Neuronal stem cell (in vitro differentiated cells): ENCODE data around the gene LCAT.

Experiments used
- DNase-seq: peaks from one replicate; pipeline ENCODE4 v3.0.0-alpha.2; 2013; ENCODE audit warnings: low spot score
- H2AFZ ChIP-seq: one replicate; pipeline ENCODE4 v1.6.1; 2013; ENCODE audit warnings: mild to moderate bottlenecking, low read length, inconsistent platforms
- H2AK5ac ChIP-seq: 2 replicates; pipeline ENCODE4 v1.6.1; 2013; ENCODE audit warnings: low read depth, mild to moderate bottlenecking, inconsistent platforms, low read length, moderate library complexity, mixed read lengths
- H2BK120ac ChIP-seq: 2 replicates; pipeline ENCODE4 v1.6.1; 2013; ENCODE audit warnings: low read depth, mild to moderate bottlenecking, inconsistent platforms, low read length, moderate library complexity, mixed read lengths
- H2BK12ac ChIP-seq: one replicate; pipeline ENCODE4 v1.6.1; 2013; ENCODE audit warnings: low read length, inconsistent platforms
- H2BK15ac ChIP-seq: 2 replicates; pipeline ENCODE4 v1.6.1; 2013; ENCODE audit warnings: mild to moderate bottlenecking, low read length, inconsistent platforms, mixed read lengths
- H2BK5ac ChIP-seq: one replicate; pipeline ENCODE4 v1.6.1; 2013; ENCODE audit warnings: inconsistent platforms, mild to moderate bottlenecking, low read length, moderate library complexity
- H3K14ac ChIP-seq: one replicate; pipeline ENCODE4 v1.6.1; 2013; ENCODE audit warnings: low read length, inconsistent platforms
- H3K18ac ChIP-seq: 2 replicates; pipeline ENCODE4 v1.6.1; 2013; ENCODE audit warnings: low read length, inconsistent platforms
- H3K23ac ChIP-seq: 2 replicates; pipeline ENCODE4 v1.6.1; 2013; ENCODE audit warnings: low read depth, mild to moderate bottlenecking, mixed read lengths, low read length, inconsistent platforms; ENCODE audit not compliant: poor library complexity
- H3K27ac ChIP-seq: replicated peaks from 3 replicates; pipeline ENCODE4 v1.5.1; 2013; ENCODE audit warnings: low read length, inconsistent platforms
- H3K27me3 ChIP-seq, 3 experiments: 2 replicates each; pipeline ENCODE4 v1.6.1; 2013; ENCODE audit warnings: low read length in 3 of 3, mild to moderate bottlenecking in 2 of 3, inconsistent platforms in 1 of 3, low read depth in 1 of 3, mixed read lengths in 1 of 3, moderate library complexity in 1 of 3; ENCODE audit not compliant: control insufficient read depth in 3 of 3, insufficient read depth in 3 of 3
- H3K36me3 ChIP-seq, 2 donors: replicated peaks in 1 of 2; 2 replicates each; pipeline ENCODE4 v1.6.1; 2013; ENCODE audit warnings: low read length in 2 of 2; ENCODE audit not compliant: control insufficient read depth in 2 of 2, insufficient read depth in 2 of 2
- H3K4ac ChIP-seq: 2 replicates; pipeline ENCODE4 v1.6.1; 2013; ENCODE audit warnings: inconsistent platforms, mild to moderate bottlenecking, low read length, moderate library complexity
- H3K4me1 ChIP-seq, 2 donors: 1 replicate in 1 of 2; 2 replicates in 1 of 2; pipeline ENCODE4 v1.6.1; 2013; ENCODE audit warnings: low read length in 2 of 2, low read depth in 1 of 2; ENCODE audit not compliant: control insufficient read depth in 2 of 2, insufficient read depth in 1 of 2
- H3K4me2 ChIP-seq: one replicate; pipeline ENCODE4 v1.6.1; 2013; ENCODE audit warnings: mild to moderate bottlenecking, low read length, inconsistent platforms; ENCODE audit not compliant: insufficient read depth, poor library complexity, severe bottlenecking
- H3K4me3 ChIP-seq, 2 donors: 2 replicates each; pipeline ENCODE4 v1.5.1; 2013; ENCODE audit warnings: low read length in 2 of 2, mild to moderate bottlenecking in 2 of 2, inconsistent platforms in 1 of 2, moderate library complexity in 1 of 2
- H3K79me1 ChIP-seq: one replicate; pipeline ENCODE4 v1.6.1; 2013; ENCODE audit warnings: low read depth, mild to moderate bottlenecking, inconsistent platforms, low read length, moderate library complexity
- H3K9ac ChIP-seq: one replicate; pipeline ENCODE4 v1.6.1; 2013; ENCODE audit warnings: mild to moderate bottlenecking, low read depth, low read length, inconsistent platforms; ENCODE audit not compliant: poor library complexity
- H3K9me3 ChIP-seq, 2 donors: replicated peaks in 1 of 2; 2 replicates each; pipeline versions ENCODE3 to v1.6.1; 2013; ENCODE audit warnings: low read length in 2 of 2, mild to moderate bottlenecking in 2 of 2, inconsistent platforms in 1 of 2, low read depth in 1 of 2, mixed read lengths in 1 of 2, moderate library complexity in 1 of 2; ENCODE audit not compliant: control insufficient read depth in 2 of 2, insufficient read depth in 1 of 2
- H4K8ac ChIP-seq: one replicate; pipeline ENCODE4 v1.6.1; 2013; ENCODE audit warnings: low read depth, mild to moderate bottlenecking, inconsistent platforms, low read length, moderate library complexity
- H4K91ac ChIP-seq: one replicate; pipeline ENCODE4 v1.6.1; 2013; ENCODE audit warnings: low read length, low read depth, mild to moderate bottlenecking, inconsistent platforms; ENCODE audit not compliant: poor library complexity
- WGBS, 2 donors: extraction: QIAGEN DNeasy Blood & Tissue Kit; methylation state at CpG; one replicate each; pipeline ENCODE4 v1.1.7; 2013; ENCODE audit warnings: missing lambda C conversion rate in 2 of 2, mixed read lengths in 1 of 2; ENCODE audit not compliant: insufficient read length in 2 of 2, insufficient replicate concordance in 1 of 2; ENCODE audit errors: extremely low coverage in 2 of 2; 5-methylcytosine and 5-hydroxymethylcytosine counted together

The LCAT gene

DNA sequence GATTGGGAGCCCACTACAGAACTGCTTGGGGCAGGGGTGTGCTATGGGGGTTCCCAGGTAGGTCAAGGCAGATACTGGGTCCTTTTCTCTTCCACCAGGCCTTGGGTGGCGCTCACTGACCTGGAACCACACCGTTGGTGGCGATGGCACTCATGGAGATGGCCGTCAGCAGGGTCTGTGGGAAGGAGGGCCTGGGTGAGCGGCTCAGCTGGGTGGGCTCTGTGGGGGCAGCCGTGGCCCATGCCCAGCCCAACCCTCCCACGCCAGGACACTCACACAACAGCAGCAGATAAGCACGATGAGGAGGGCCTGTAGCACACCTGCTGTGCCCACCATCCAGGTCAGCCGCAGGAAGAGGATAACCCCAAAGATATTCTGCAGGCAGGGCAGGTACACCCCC is 13.7 kb upstream of the LCAT start:
- Histone ChIP-seq H4K91ac (no peak overlapping the region), H3K79me1 (peaks cover 15% of the 10 kb centered on the region), H4K8ac (no peak overlapping the region), H3K14ac (no peak overlapping the region), H2AK5ac (no peak overlapping the region), H2BK120ac (no peak overlapping the region), H3K27ac (no peak overlapping the region), H3K4me1 (no peaks in the 10 kb centered on the region), H3K4ac (peak overlapping the region; percentile 66), H2BK5ac (no peak overlapping the region), H3K27me3 (peaks cover 0 to 2% (median 0%) of the 10 kb centered on the region in 3 experiments), H3K4me3 (no peak overlapping the region), H2AFZ (no peak overlapping the region), H3K9ac (no peak overlapping the region), H3K23ac (peak overlapping the region; percentile 80), H3K9me3 (no peaks in the 10 kb centered on the region), H2BK15ac (no peak overlapping the region), H3K4me2 (no peak overlapping the region), H2BK12ac (no peak overlapping the region), H3K36me3 (peaks cover 62 to 74% of the 10 kb centered on the region in 2 donors), H3K18ac (no peak overlapping the region)
- WGBS, 2 donors, result no CpG with 5 or more reads among the region's 9 CpGs
- no peak for DNase-seq

GRCh38 chr16:67954421-67955196 is 10.7 kb upstream of the LCAT start:
- no peak overlapping the region for H2AK5ac ChIP-seq
- H4K8ac ChIP-seq, result no peak overlapping the region
- no peak overlapping the region for H3K14ac ChIP-seq
- peak overlapping the region; percentile 31 for H3K23ac ChIP-seq
- H3K4me2 ChIP-seq, result no peak overlapping the region
- no peak for DNase-seq
- peaks cover 13% of the 10 kb centered on the region for H3K79me1 ChIP-seq
- WGBS, 2 donors, result no CpG with 5 or more reads among the region's 10 CpGs
- H2BK12ac ChIP-seq, result no peak overlapping the region
- no peak overlapping the region for H3K9ac ChIP-seq
- H3K27ac ChIP-seq, result no peak overlapping the region
- no peak overlapping the region for H2AFZ ChIP-seq
- no peaks in the 10 kb centered on the region for H3K27me3 ChIP-seq
- H3K4me3 ChIP-seq, result no peak overlapping the region
- H2BK15ac ChIP-seq, result no peak overlapping the region
- H2BK5ac ChIP-seq, result no peak overlapping the region
- H3K4me1 ChIP-seq, result no peaks in the 10 kb centered on the region
- H4K91ac ChIP-seq, result no peak overlapping the region
- H3K9me3 ChIP-seq, result no peaks in the 10 kb centered on the region
- peaks cover 61 to 73% of the 10 kb centered on the region in 2 donors for H3K36me3 ChIP-seq
- no peak overlapping the region for H3K4ac ChIP-seq
- no peak overlapping the region for H2BK120ac ChIP-seq
- no peak overlapping the region for H3K18ac ChIP-seq

- H3K4ac ChIP-seq, result no peak overlapping the region
- H3K14ac ChIP-seq, result no peak overlapping the region
- H2BK15ac ChIP-seq, result no peak overlapping the region
- no peak overlapping the region for H2AK5ac ChIP-seq
- H3K9ac ChIP-seq, result no peak overlapping the region
- no peak overlapping the region for H3K27ac ChIP-seq
- no peak overlapping the region for H2BK12ac ChIP-seq
- no peaks in the 10 kb centered on the region for H3K27me3 ChIP-seq
- H3K4me2 ChIP-seq, result no peak overlapping the region
- H2AFZ ChIP-seq, result no peak overlapping the region
- WGBS, 2 donors, result no CpG with 5 or more reads among the region's 8 CpGs
- H3K9me3 ChIP-seq, result no peaks in the 10 kb centered on the region
- no peak for DNase-seq
- H3K79me1 ChIP-seq, result peaks cover 12% of the 10 kb centered on the region
- H2BK5ac ChIP-seq, result no peak overlapping the region
- peaks cover 57 to 75% of the 10 kb centered on the region in 2 donors for H3K36me3 ChIP-seq
- peak overlapping the region; percentile 43 for H4K8ac ChIP-seq
- peak overlapping the region; percentile 80 for H3K23ac ChIP-seq
- no peak overlapping the region for H3K18ac ChIP-seq
- no peak overlapping the region for H3K4me3 ChIP-seq
- no peaks in the 10 kb centered on the region for H3K4me1 ChIP-seq
- no peak overlapping the region for H2BK120ac ChIP-seq
- no peak overlapping the region for H4K91ac ChIP-seq
These were observed 9.9 kb upstream of the LCAT start for GRCh38 chr16:67953641-67954375.

DNA sequence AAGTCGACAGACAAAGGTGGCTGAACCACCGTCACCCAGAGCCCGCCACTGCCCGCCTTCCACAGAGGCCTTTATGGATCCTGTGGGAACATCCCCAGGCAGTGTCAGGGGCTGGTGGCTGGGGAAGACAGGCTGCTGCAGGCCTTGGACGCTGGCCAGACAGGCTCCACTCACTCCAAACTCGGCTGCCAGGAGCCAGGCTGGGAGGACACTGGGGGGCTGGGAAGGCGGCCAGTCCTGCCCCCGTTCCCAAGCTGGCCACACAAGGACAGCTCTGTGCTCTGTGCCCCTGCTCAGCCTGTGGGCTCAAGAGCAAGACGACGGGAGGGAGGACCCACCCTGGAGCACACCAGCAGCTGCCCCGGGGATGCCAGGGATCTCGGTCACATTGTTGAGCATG is 7.6 kb upstream of the LCAT start:
- no peaks in the 10 kb centered on the region for H3K27me3 ChIP-seq
- H3K4ac ChIP-seq, result no peak overlapping the region
- H4K91ac ChIP-seq, result no peak overlapping the region
- H4K8ac ChIP-seq, result no peak overlapping the region
- no peak overlapping the region for H2BK120ac ChIP-seq
- no peak overlapping the region for H3K27ac ChIP-seq
- no peaks in the 10 kb centered on the region for H3K4me1 ChIP-seq
- no peak overlapping the region for H2BK12ac ChIP-seq
- H3K4me2 ChIP-seq, result no peak overlapping the region
- H3K9me3 ChIP-seq, result no peaks in the 10 kb centered on the region
- no peak overlapping the region for H2BK15ac ChIP-seq
- H3K4me3 ChIP-seq, result no peak overlapping the region
- peak overlapping the region; percentile 19 for H2BK5ac ChIP-seq
- no peak overlapping the region for H3K14ac ChIP-seq
- no peak overlapping the region for H2AFZ ChIP-seq
- DNase-seq, result no peak
- H3K9ac ChIP-seq, result no peak overlapping the region
- no peak overlapping the region for H3K23ac ChIP-seq
- no CpG with 5 or more reads among the region's 12 CpGs for WGBS, 2 donors
- no peak overlapping the region for H2AK5ac ChIP-seq
- H3K18ac ChIP-seq, result no peak overlapping the region
- H3K79me1 ChIP-seq, result peaks cover 12% of the 10 kb centered on the region
- H3K36me3 ChIP-seq, result peaks cover 64 to 82% of the 10 kb centered on the region in 2 donors
